Activated naive CD4-positive, alpha-beta T cell treated with anti-CD3 and anti-CD28 coated beads, Interleukin-2, amount 10 ng/mL, durations not matched to agents 7 days and 5 days (primary cell): ENCODE results near the gene DDX11.
"Not testable (repeated sequence)": the region's sequence is repeated elsewhere in the genome, so short reads cannot be mapped to it uniquely, and the experiment has no call there.

Experiments used
- CTCF ChIA-PET: fragments of 350-600 bp; sonication (Branson Sonifier 250); formaldehyde crosslinking; loops from one replicate; lab custom pipeline; 2021; ENCODE audit warnings: antibody characterized with exemption; lab: Charles Lee
- DNase-seq: peaks from one replicate; pipeline ENCODE4 v3.0.0-alpha.2; 2020
- H3K27ac Mint-ChIP-seq: one replicate; pipeline ENCODE4 v1.8.0; 2021; ENCODE audit warnings: mild to moderate bottlenecking, moderate library complexity, mixed read lengths
- H3K27me3 Mint-ChIP-seq: one replicate; pipeline ENCODE4 v1.8.0; 2021; ENCODE audit warnings: mild to moderate bottlenecking, mixed read lengths
- H3K36me3 Mint-ChIP-seq: one replicate; pipeline ENCODE4 v1.8.0; 2021; ENCODE audit warnings: mixed read lengths
- H3K4me1 Mint-ChIP-seq: one replicate; pipeline ENCODE4 v1.8.0; 2021; ENCODE audit warnings: mixed read lengths
- H3K4me3 Mint-ChIP-seq: one replicate; pipeline ENCODE4 v1.8.0; 2021; ENCODE audit warnings: mild to moderate bottlenecking, moderate library complexity, mixed read lengths
- H3K9me3 Mint-ChIP-seq: one replicate; pipeline ENCODE4 v1.8.0; 2021; ENCODE audit warnings: mixed read lengths

The DDX11 gene

DNA sequence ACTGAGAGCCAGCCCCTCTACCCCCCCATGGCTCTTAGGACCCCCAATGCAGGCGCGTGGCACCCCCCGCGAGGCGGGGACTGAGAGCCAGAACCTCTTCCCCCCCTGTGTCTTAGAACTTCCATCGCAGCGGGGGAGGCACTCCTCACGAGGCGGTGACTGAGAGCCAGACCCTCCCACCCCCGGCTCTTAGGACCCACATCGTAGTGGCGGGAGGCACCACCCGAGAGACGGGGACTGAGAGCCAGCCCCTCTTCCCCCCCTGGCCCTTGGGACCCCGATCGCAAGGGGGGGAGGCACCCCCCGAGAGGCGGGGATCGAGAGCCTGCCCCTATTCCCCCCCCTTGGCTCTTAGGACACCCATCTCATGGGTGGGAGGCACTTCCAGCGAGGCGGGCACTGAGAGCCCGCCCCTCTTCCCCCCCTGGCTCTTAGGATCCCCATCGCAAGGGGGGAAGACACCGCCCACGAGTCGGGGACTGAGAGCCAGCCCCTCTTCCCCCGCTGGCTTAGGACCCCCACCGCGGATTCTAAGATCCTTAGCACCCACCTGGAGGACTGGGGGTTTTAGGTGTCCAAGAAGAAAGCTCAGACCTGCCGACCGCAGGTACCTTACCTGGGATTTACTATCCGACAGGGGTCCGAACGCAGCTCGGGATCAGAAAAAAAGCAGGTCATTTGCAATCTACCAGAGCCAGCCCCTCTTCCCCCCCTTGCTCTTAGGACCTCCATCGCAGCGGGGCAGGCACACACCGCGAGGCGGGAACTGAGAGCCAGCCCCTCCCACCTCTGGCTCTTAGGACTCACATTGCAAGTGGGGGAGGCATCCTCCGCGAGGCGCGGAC, 44.9 kb downstream of the DDX11 start:
- Mint-ChIP-seq H3K4me3 (peak overlapping the region; percentile 71), H3K27ac (peak overlapping the region; percentile 1), H3K9me3 (no peaks in the 10 kb centered on the region), H3K4me1 (peaks cover 15% of the 10 kb centered on the region), H3K27me3 (peaks cover 58% of the 10 kb centered on the region), H3K36me3 (no peaks in the 10 kb centered on the region)
- CTCF ChIA-PET, result interaction anchor here (0.7 kb wide), 1 partner anchor 709 kb away, joined by 3 read pairs; no protein-coding TSS in a partner anchor
- DNase-seq, result peak; percentile 67

DNA sequence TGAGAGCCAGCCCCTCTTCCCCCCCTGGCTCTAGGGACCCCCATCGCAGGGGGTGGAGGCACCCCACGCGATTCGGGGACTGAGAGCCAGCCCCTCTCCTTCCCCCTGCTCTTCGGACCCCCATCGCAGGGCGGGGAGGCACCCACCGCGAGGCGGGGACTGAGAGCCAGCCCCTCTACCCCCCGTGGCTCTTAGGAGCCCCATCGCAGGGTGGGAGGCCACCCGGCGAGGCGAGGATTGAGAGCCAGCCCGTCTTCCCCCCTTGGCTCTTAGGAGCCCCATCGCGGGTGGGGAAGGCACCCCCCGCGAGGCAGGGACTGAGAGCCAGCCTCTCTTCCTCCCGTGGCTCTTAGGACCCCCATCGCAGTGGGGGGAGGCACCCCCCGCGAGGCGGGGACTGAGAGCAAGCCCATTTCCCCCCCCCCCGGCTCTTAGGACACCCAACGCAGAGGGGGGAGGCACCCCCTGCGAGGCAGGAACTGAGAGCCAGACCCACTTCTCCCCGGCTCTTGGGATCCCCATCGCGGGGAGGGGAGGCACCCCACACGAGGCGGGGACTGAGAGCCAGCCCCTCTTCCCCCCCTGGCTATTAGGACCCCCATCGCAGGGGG, 45.6 kb downstream of the DDX11 start:
- H3K36me3 Mint-ChIP-seq, result no peaks in the 10 kb centered on the region
- peak overlapping the region; percentile 71 for H3K4me3 Mint-ChIP-seq
- H3K9me3 Mint-ChIP-seq, result no peaks in the 10 kb centered on the region
- H3K27me3 Mint-ChIP-seq, result peaks cover 58% of the 10 kb centered on the region
- H3K27ac Mint-ChIP-seq, result no peak overlapping the region
- peaks cover 15% of the 10 kb centered on the region for H3K4me1 Mint-ChIP-seq
- CTCF ChIA-PET, result interaction anchor here (0.7 kb wide), 1 partner anchor 710 kb away, joined by 3 read pairs; no protein-coding TSS in a partner anchor
- peak; percentile 34 for DNase-seq

DNA sequence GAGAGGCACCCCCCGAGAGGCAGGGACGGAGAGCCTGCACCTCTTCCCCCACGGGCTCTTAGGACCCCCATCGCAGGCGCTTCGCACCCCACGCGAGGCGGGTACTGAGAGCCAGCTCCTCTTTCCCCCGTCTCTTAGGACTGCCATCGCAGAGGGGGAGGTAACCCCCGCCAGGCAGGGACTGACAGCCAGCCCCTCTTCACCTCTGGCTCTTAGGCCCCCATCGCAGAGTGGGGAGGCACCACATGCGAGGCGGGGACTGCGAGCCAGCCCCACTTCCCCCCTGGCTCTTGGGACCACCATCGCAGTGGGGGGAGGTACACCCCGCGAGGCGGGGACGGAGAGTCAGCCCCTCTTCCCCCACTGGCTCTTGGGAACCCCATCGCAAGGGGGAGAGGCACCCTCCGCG, 46.1 kb downstream of the DDX11 start:
- H3K4me3 Mint-ChIP-seq, result no peak overlapping the region
- no peaks in the 10 kb centered on the region for H3K36me3 Mint-ChIP-seq
- CTCF ChIA-PET, result no interaction called here
- peaks cover 58% of the 10 kb centered on the region for H3K27me3 Mint-ChIP-seq
- no peak overlapping the region for H3K27ac Mint-ChIP-seq
- DNase-seq, result no peak
- no peaks in the 10 kb centered on the region for H3K9me3 Mint-ChIP-seq
- peaks cover 15% of the 10 kb centered on the region for H3K4me1 Mint-ChIP-seq

DNA sequence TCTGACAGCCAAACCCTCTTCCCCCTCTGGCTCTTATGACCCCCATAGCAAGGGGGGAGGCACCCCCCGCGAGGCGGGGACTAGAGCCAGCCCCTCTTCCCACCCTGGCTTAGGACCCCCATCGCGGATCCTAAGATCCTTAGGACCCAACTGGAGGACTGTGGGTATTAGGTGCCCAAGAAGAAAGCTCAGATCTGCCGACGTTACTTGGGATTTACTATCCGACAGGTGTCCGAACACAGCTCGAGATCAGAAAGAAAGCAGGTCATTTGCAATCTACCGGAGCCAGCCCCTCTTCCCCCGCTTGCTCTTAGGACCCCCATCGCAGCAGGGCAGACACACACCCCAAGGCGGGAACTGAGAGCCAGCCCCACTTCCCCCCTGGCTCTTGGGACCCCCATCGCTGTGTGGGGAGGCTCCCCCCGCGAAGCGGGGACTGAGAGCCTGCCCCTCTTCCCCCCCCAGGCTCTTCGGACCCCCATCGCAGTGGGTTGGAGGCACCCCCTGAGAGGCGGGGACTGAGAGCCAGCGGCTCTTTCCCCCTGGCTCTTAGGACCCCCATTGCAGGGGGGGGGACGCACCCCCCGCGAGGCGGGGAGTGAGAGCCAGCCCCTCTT, 46.8 kb downstream of the DDX11 start:
- H3K27ac Mint-ChIP-seq, result no peak overlapping the region
- H3K27me3 Mint-ChIP-seq, result peaks cover 53% of the 10 kb centered on the region
- DNase-seq, result no peak
- H3K9me3 Mint-ChIP-seq, result no peaks in the 10 kb centered on the region
- CTCF ChIA-PET, result no interaction called here
- no peak overlapping the region for H3K4me3 Mint-ChIP-seq
- no peaks in the 10 kb centered on the region for H3K36me3 Mint-ChIP-seq
- peaks cover 15% of the 10 kb centered on the region for H3K4me1 Mint-ChIP-seq

DNA sequence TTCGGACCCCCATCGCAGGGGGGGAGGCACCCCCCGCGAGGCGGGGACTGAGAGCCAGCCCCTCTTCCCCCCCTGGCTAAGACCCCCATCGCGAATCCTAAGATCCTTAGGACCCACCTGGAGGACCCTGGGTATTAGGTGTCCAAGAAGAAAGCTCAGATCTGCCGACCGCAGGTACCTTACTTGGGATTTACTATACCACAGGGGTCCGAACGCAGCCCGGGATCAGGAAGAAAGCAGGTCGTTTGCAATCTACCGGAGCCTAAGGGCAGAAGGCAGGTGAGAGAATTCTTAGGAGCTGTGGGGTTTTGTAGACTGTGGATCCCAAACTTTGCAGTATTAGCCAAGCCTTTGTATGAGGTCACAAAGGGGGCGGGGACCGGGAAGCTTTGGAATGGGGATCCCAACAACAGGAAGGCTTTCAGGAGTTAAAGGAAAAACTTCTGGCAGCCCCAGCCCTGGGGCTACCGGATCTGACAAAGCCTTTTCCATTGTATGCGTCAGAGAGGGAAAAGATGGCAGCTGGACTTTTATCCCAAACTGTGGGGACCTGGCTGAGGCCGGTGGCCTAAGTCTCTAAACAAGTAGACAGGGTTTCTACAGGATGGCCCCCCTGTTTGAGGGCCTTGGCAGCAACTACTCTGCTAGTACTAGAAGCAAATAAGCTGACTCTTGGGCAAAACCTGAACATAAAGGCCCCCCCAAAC, 47.5 kb downstream of the DDX11 start:
- H3K27ac Mint-ChIP-seq, DNase-seq, CTCF ChIA-PET, H3K4me3 Mint-ChIP-seq, H3K9me3 Mint-ChIP-seq, H3K36me3 Mint-ChIP-seq: not testable (repeated sequence)
- H3K4me1 Mint-ChIP-seq, result peaks cover 15% of the 10 kb centered on the region
- H3K27me3 Mint-ChIP-seq, result peaks cover 51% of the 10 kb centered on the region

DNA sequence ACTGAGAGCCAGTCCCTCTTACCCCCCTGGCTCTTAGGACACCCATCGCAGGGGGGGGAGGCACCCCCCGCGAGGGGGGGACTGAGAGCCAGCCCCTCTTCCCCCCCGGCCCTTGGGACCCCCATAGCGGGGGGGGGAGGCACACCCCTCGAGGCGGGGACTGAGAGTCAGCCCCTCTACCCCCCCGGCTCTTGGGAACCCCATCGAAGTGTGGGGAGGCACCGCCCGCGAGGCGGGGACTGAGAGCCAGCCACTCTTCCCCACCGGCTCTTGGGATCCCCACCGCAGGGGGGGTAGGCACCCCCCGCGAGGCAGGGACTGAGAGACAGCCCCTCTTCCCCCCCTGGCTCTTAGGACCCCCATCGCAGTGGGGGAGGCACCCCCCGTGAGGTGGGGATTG, 48.8 kb downstream of the DDX11 start:
- Mint-ChIP-seq H3K27ac (no peak overlapping the region), H3K27me3 (peaks cover 43% of the 10 kb centered on the region), H3K4me3 (no peak overlapping the region), H3K36me3 (no peaks in the 10 kb centered on the region), H3K4me1 (peaks cover 11% of the 10 kb centered on the region), H3K9me3 (no peaks in the 10 kb centered on the region)
- DNase-seq, result no peak
- CTCF ChIA-PET, result no interaction called here

DNA sequence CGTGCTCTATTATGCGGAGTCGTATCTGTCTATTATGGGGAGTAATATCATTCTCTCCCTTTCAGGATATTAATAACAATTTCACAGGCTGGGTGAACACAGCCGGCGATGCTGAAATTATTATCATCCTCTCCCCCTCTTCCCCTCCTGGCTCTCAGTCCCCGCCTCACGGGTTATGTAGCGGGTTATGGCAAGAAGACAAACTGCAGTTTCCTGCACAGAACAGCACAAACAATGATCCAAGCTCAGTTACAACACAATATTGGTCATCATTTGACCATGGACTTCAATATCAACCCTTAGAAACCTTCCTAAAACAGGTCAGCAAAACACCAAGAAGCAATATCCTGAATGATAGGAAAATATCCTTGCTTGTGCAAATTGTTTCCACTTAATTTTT, 50.5 kb downstream of the DDX11 start:
- peaks cover 31% of the 10 kb centered on the region for H3K27me3 Mint-ChIP-seq
- H3K9me3 Mint-ChIP-seq, H3K4me3 Mint-ChIP-seq, DNase-seq, H3K36me3 Mint-ChIP-seq, H3K27ac Mint-ChIP-seq, CTCF ChIA-PET, H3K4me1 Mint-ChIP-seq: not testable (repeated sequence)

DNA sequence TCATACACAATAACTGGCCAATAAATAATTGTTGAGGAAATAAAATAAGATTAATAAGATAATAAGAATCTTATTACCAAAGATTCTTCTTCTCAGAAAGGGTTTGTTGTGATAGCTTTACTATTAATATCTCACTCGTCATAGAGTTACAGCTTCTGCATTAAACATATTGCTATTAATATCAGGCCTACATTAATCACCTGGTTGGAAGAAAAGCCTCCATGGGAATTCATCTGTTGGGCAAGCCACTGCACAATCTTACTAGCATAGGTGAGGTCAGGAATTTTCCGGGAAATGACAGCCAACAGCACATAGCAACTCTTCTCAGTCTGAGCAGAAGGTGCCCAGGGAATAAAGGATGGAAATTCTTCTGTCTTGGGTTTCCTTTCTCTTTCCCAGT, 51.5 kb downstream of the DDX11 start:
- CTCF ChIA-PET, H3K9me3 Mint-ChIP-seq, H3K4me3 Mint-ChIP-seq, H3K36me3 Mint-ChIP-seq, H3K27ac Mint-ChIP-seq, DNase-seq, H3K4me1 Mint-ChIP-seq: not testable (repeated sequence)
- peaks cover 25% of the 10 kb centered on the region for H3K27me3 Mint-ChIP-seq

DNA sequence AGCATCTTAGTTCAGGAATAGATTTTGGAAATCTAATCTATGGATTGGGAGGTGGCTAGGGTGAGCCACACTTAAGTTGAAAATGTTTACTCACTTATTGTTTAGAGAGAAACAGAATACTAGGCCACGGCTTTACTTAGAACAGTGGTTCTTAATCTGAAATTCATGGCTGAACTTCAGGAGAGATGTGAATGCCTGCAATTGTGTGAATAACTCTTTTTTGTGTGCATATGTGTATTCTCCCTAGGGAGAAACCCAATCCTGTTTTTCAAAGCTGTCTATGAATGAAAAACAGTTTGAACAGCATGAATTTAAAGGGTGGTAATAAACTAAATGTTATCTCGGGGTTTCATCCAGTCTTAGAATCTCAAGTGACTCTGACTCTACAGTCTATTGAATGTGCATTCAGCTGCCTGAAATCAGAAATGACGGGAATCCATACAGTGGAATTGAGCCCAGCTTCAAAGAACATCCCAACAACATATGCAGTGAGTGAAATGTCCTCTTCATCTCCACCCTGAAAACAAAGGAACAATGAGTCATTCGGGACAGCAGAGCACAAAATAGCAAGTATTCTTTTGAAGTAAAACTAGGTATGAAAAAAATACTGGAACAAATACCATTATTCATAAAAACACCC, 53.7 kb downstream of the DDX11 start:
- peaks cover 19% of the 10 kb centered on the region for H3K27me3 Mint-ChIP-seq
- CTCF ChIA-PET, H3K27ac Mint-ChIP-seq, H3K4me3 Mint-ChIP-seq, H3K36me3 Mint-ChIP-seq, H3K4me1 Mint-ChIP-seq, DNase-seq, H3K9me3 Mint-ChIP-seq: not testable (repeated sequence)

DNA sequence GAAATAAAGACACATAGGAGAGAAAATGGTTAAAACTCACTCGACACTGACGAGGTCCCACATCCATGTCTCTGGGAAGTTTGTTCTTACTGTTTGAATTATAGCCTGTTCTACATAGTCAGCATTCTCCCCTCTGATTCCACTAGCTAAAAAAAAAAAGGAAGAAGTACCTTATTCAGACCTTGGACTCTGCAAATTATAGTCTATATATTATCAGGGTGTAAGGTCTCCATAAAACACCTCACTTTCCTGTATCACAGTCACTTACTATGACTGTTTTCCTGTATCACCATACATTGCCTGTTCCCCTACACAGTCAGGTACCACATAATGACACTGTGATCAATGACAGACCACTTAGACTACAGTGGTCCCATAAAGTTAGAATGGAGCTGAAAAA, 62.9 kb downstream of the DDX11 start:
- H3K4me3 Mint-ChIP-seq, H3K4me1 Mint-ChIP-seq, H3K36me3 Mint-ChIP-seq, H3K9me3 Mint-ChIP-seq, CTCF ChIA-PET, DNase-seq, H3K27ac Mint-ChIP-seq: not testable (repeated sequence)
- peaks cover 12% of the 10 kb centered on the region for H3K27me3 Mint-ChIP-seq

DNA sequence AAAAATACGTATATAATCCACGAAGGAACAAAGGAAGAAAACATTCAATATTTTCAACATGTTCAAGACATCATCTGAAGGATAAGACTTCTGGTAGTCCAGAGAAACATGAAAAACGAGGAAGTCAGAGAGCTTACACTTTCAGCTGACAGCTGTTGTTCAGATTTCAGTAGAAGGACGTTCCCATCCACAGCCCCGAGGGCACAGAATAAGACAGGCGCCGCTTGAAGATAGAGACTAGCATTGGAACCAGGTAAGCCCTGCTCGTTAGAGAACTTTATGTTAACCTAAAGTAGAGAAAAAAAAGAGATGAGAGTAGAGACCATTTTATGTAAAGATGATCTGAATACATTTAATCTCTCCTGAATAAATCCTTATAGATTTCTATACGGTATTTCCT, 71.1 kb downstream of the DDX11 start:
- H3K9me3 Mint-ChIP-seq, H3K4me3 Mint-ChIP-seq, H3K27ac Mint-ChIP-seq, H3K36me3 Mint-ChIP-seq, CTCF ChIA-PET, DNase-seq, H3K4me1 Mint-ChIP-seq: not testable (repeated sequence)
- peaks cover 12% of the 10 kb centered on the region for H3K27me3 Mint-ChIP-seq

DNA sequence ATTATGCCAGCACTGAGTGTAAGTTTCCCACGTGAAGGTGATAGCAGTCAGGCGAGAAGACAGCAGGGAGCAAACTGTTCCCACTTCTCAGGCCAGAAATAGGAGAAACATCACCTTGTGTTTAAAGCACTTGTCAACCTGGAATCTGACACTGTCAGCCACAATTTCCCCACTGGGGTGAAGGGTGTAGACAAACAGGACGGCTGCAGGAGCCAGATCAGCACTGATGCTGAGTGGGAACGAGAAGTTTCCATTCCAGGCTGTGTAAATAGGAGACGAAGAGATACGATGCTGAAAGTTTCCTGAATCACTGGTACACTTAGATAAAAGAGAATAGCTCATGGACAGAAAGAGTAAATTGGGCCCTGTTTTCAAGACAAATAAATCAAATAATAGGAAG, 71.6 kb downstream of the DDX11 start:
- H3K36me3 Mint-ChIP-seq, DNase-seq, H3K27ac Mint-ChIP-seq, H3K4me3 Mint-ChIP-seq, CTCF ChIA-PET, H3K9me3 Mint-ChIP-seq, H3K4me1 Mint-ChIP-seq: not testable (repeated sequence)
- H3K27me3 Mint-ChIP-seq, result peaks cover 12% of the 10 kb centered on the region

DNA sequence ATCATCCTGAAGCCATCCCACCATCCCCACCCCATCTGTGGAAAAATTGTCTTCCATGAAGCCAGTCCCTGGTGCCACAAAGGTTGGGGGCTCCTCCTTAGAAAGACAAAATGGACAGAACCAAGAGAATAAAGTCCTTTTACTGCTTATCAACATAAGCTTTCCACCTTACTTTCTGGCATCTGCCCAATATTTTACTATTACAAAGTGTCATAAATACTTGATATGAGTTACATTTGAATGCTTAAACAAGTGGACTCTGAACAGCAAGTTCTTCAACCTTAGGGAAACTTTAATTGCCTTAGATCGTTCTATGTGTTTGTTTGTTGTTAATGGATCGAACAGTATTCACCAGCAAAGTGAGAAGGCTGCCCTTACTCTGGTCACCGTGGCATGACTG, 73.8 kb downstream of the DDX11 start:
- H3K4me1 Mint-ChIP-seq, H3K9me3 Mint-ChIP-seq, CTCF ChIA-PET, H3K36me3 Mint-ChIP-seq, H3K4me3 Mint-ChIP-seq, H3K27ac Mint-ChIP-seq, DNase-seq: not testable (repeated sequence)
- H3K27me3 Mint-ChIP-seq, result peaks cover 15% of the 10 kb centered on the region

DNA sequence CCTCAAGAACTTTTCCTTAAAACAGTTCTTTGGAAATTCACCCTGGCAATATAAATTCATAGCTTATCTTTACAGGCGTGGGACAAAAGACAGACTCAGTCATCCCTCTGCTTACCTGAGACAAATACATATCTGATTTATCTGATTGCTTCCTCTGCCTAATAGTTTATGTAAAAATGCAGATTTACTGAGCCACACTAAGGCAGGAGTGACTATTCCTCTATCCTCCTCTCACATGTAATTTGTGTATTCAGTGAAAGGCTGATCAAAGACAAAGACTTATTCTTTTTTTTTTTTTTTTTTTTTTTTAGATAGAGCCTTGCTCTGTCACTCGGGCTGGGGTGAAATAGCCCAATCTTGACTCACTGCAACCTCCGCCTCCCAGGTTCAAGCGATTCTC, 77.1 kb downstream of the DDX11 start:
- H3K27ac Mint-ChIP-seq, H3K9me3 Mint-ChIP-seq, H3K4me1 Mint-ChIP-seq, H3K4me3 Mint-ChIP-seq, H3K36me3 Mint-ChIP-seq, CTCF ChIA-PET, DNase-seq: not testable (repeated sequence)
- H3K27me3 Mint-ChIP-seq, result peaks cover 12% of the 10 kb centered on the region
